Astrocyte (in vitro differentiated cells and primary cell): Measurements from ENCODE around the gene GLRX5. TPM values are rescaled to one million over a fixed set of nuclear protein-coding genes. Genes with fewer than 3 reads are reported as not detected.

Experiments
- DNase-seq: peaks from one replicate; pipeline ENCODE4 v3.0.0-alpha.2; 2010; ENCODE audit warnings: low read depth
- FAIRE-seq: peaks from 2 replicates; lab custom pipeline; 2011; peaks lifted over from hg19 to GRCh38; lab: Jason Lieb, UNC
- H2AFZ ChIP-seq: 2 replicates; pipeline ENCODE4 v1.6.0; 2012; ENCODE audit warnings: low read depth, low read length, inconsistent platforms
- H3K27ac ChIP-seq: 2 replicates; pipeline ENCODE4 v1.5.1; 2011; ENCODE audit warnings: low read depth, low read length, inconsistent platforms
- H3K27me3 ChIP-seq: 2 replicates; pipeline ENCODE4 v1.6.0; 2011; ENCODE audit warnings: low read length, inconsistent platforms; ENCODE audit not compliant: insufficient read depth
- H3K36me3 ChIP-seq: 2 replicates; pipeline ENCODE4 v1.5.1; 2011; ENCODE audit warnings: low read length, inconsistent platforms; ENCODE audit not compliant: insufficient read depth
- H3K4me1 ChIP-seq: 2 replicates; pipeline ENCODE4 v1.5.1; 2011; ENCODE audit warnings: low read length, inconsistent platforms; ENCODE audit not compliant: insufficient read depth
- H3K4me2 ChIP-seq: 2 replicates; pipeline ENCODE4 v1.6.0; 2012; ENCODE audit warnings: low read length, inconsistent platforms
- H3K4me3 ChIP-seq: 2 replicates; pipeline ENCODE4 v1.5.1; 2011; ENCODE audit warnings: low read depth, mild to moderate bottlenecking, low read length, inconsistent platforms; ENCODE audit not compliant: insufficient read depth
- H3K79me2 ChIP-seq: 2 replicates; pipeline ENCODE4 v1.6.0; 2012; ENCODE audit warnings: mild to moderate bottlenecking, low read length, inconsistent platforms; ENCODE audit not compliant: insufficient read depth
- H3K9ac ChIP-seq: 2 replicates; pipeline ENCODE4 v1.6.0; 2012; ENCODE audit warnings: mild to moderate bottlenecking, low read length, inconsistent platforms
- H3K9me3 ChIP-seq: 2 replicates; pipeline ENCODE4 v1.5.1; 2012; ENCODE audit warnings: low read depth, mild to moderate bottlenecking, low read length, inconsistent platforms; ENCODE audit not compliant: insufficient read depth
- H4K20me1 ChIP-seq: 2 replicates; pipeline ENCODE4 v1.6.0; 2012; ENCODE audit warnings: low read length, inconsistent platforms; ENCODE audit not compliant: insufficient read depth
- H3K27ac Mint-ChIP-seq: one replicate; pipeline ENCODE4 v1.8.0; 2021; ENCODE audit warnings: mild to moderate bottlenecking, mixed read lengths; ENCODE audit not compliant: unreplicated experiment
- H3K27me3 Mint-ChIP-seq: one replicate; pipeline ENCODE4 v1.8.0; 2021; ENCODE audit warnings: low read depth, mixed read lengths; ENCODE audit not compliant: unreplicated experiment
- H3K36me3 Mint-ChIP-seq: one replicate; pipeline ENCODE4 v1.8.0; 2021; ENCODE audit warnings: low read depth, mixed read lengths; ENCODE audit not compliant: unreplicated experiment
- H3K4me1 Mint-ChIP-seq: one replicate; pipeline ENCODE4 v1.8.0; 2021; ENCODE audit warnings: low read depth, mixed read lengths; ENCODE audit not compliant: unreplicated experiment
- H3K4me3 Mint-ChIP-seq: one replicate; pipeline ENCODE4 v1.8.0; 2021; ENCODE audit warnings: mild to moderate bottlenecking, moderate library complexity, mixed read lengths; ENCODE audit not compliant: unreplicated experiment
- H3K9me3 Mint-ChIP-seq: one replicate; pipeline ENCODE4 v1.8.0; 2021; ENCODE audit warnings: mild to moderate bottlenecking, mixed read lengths; ENCODE audit not compliant: unreplicated experiment
- CTCF ChIP-seq: IDR thresholded peaks from 2 replicates; pipeline ENCODE4 v1.5.1; 2011; ENCODE audit warnings: low read depth, mild to moderate bottlenecking, inconsistent platforms, low read length, moderate library complexity; ENCODE audit not compliant: insufficient read depth
- EZH2 ChIP-seq: IDR thresholded peaks from 2 replicates; pipeline ENCODE4 v1.6.1; 2012; ENCODE audit warnings: mild to moderate bottlenecking, low read length, inconsistent platforms; ENCODE audit not compliant: insufficient read depth
- total RNA-seq: library from RNA; stranded (reverse); gene quantifications from 2 replicates; pipeline ENCODE4 v1.2.1, GENCODE V29; 2021

The GLRX5 gene
- total RNA-seq, 1 donor from 2014 or later = 50.5 TPM

- no peak overlapping the region for H3K4me3 Mint-ChIP-seq
- FAIRE-seq = no peak
- no peak overlapping the region for H3K27ac Mint-ChIP-seq
- H3K9me3 Mint-ChIP-seq = peaks cover 4% of the 10 kb centered on the region
- H3K27me3 ChIP-seq = no peaks in the 10 kb centered on the region
- H3K27ac ChIP-seq = no peak overlapping the region
- no peaks in the 10 kb centered on the region for H4K20me1 ChIP-seq
- peaks cover 10% of the 10 kb centered on the region for H3K4me1 Mint-ChIP-seq
- no peak overlapping the region for H3K9ac ChIP-seq
- no peaks in the 10 kb centered on the region for H3K9me3 ChIP-seq
- no peaks in the 10 kb centered on the region for H3K36me3 ChIP-seq
- H3K36me3 Mint-ChIP-seq = no peaks in the 10 kb centered on the region
- H3K27me3 Mint-ChIP-seq = peaks cover 6% of the 10 kb centered on the region
- H3K4me3 ChIP-seq = no peak overlapping the region
- DNase-seq = no peak
- H3K79me2 ChIP-seq = no peaks in the 10 kb centered on the region
- H2AFZ ChIP-seq = no peak overlapping the region
- peaks cover 15% of the 10 kb centered on the region for H3K4me1 ChIP-seq
- H3K4me2 ChIP-seq = no peak overlapping the region
- TF ChIP-seq CTCF (no peak), EZH2 (no peak)
Observed at GRCh38 chr14:95495076-95495475, 39.8 kb upstream of the GLRX5 start.

- no peaks in the 10 kb centered on the region for H3K36me3 Mint-ChIP-seq
- DNase-seq (no peak), FAIRE-seq (no peak)
- no peak for TF ChIP-seq CTCF
- no peak for TF ChIP-seq EZH2
- H3K36me3 ChIP-seq = no peaks in the 10 kb centered on the region
- no peak overlapping the region for H3K4me2 ChIP-seq
- no peak overlapping the region for H3K9ac ChIP-seq
- H3K4me1 Mint-ChIP-seq = peaks cover 11% of the 10 kb centered on the region
- no peak overlapping the region for H3K4me3 ChIP-seq
- no peak overlapping the region for H2AFZ ChIP-seq
- H3K4me1 ChIP-seq = peaks cover 20% of the 10 kb centered on the region
- H3K4me3 Mint-ChIP-seq = no peak overlapping the region
- H4K20me1 ChIP-seq = no peaks in the 10 kb centered on the region
- H3K27me3 ChIP-seq = no peaks in the 10 kb centered on the region
- no peaks in the 10 kb centered on the region for H3K9me3 ChIP-seq
- H3K27me3 Mint-ChIP-seq = peaks cover 8% of the 10 kb centered on the region
- H3K9me3 Mint-ChIP-seq = peaks cover 4% of the 10 kb centered on the region
- H3K79me2 ChIP-seq = no peaks in the 10 kb centered on the region
- no peak overlapping the region for H3K27ac Mint-ChIP-seq
- no peak overlapping the region for H3K27ac ChIP-seq
Observed at GRCh38 chr14:95495538-95496025, 39.3 kb upstream of the GLRX5 start.

GRCh38 chr14:95496111-95496681 is 38.7 kb upstream of the GLRX5 start:
- no peak overlapping the region for H2AFZ ChIP-seq
- no peak overlapping the region for H3K27ac Mint-ChIP-seq

More at GRCh38 chr14:95496111-95496681, 38.7 kb upstream of the GLRX5 start:
- no peaks in the 10 kb centered on the region for H3K79me2 ChIP-seq
- TF ChIP-seq EZH2 = no peak
- peaks cover 4% of the 10 kb centered on the region for H3K9me3 Mint-ChIP-seq
- H3K27me3 ChIP-seq = no peaks in the 10 kb centered on the region
- peaks cover 18% of the 10 kb centered on the region for H3K4me1 Mint-ChIP-seq
- H4K20me1 ChIP-seq = no peaks in the 10 kb centered on the region
- peak; percentile 31 for DNase-seq
- no peak overlapping the region for H3K9ac ChIP-seq
- no peak overlapping the region for H3K4me3 ChIP-seq
- H3K36me3 Mint-ChIP-seq = no peaks in the 10 kb centered on the region
- H3K4me2 ChIP-seq = peak overlapping the region; percentile 32
- no peaks in the 10 kb centered on the region for H3K9me3 ChIP-seq
- peaks cover 26% of the 10 kb centered on the region for H3K4me1 ChIP-seq
- no peak overlapping the region for H3K27ac ChIP-seq
- H3K36me3 ChIP-seq = no peaks in the 10 kb centered on the region
- H3K27me3 Mint-ChIP-seq = peaks cover 14% of the 10 kb centered on the region
- no peak for FAIRE-seq
- no peak overlapping the region for H3K4me3 Mint-ChIP-seq
